Raji (cell line): ENCODE data around the gene ZNF397.

Source experiments
- POLR2A ChIP-seq: IDR thresholded peaks from 2 replicates; pipeline ENCODE4 v1.6.1; 2011; ENCODE audit warnings: low read depth, low read length, control low read depth; ENCODE audit not compliant: insufficient read depth

ZNF397 gene

GRCh38 chr18:35240664-35241447 lies at the start of gene ZNF397:
Gene ZNF397, plus strand, starts transcription at chr18:35241034. Its CDS starts 1,437 bp downstream, at chr18:35242471.
- peak; percentile 85 for TF ChIP-seq POLR2A

- TF ChIP-seq POLR2A: no peak
Measured at GRCh38 chr18:35191698-35192025, 49.2 kb upstream of the ZNF397 start.

GRCh38 chr18:35192415-35192814 lies 48.4 kb upstream of the ZNF397 start:
- no peak for TF ChIP-seq POLR2A

GRCh38 chr18:35193316-35193715 lies 47.5 kb upstream of the ZNF397 start:
- TF ChIP-seq POLR2A: no peak

- no peak for TF ChIP-seq POLR2A
Measured at GRCh38 chr18:35197296-35197695, 43.5 kb upstream of the ZNF397 start.

- no peak for TF ChIP-seq POLR2A
Measured at GRCh38 chr18:35201256-35201931, 39.4 kb upstream of the ZNF397 start.

GRCh38 chr18:35203067-35203466 lies 37.8 kb upstream of the ZNF397 start:
- no peak for TF ChIP-seq POLR2A

- no peak for TF ChIP-seq POLR2A
Measured at GRCh38 chr18:35205199-35205712, 35.6 kb upstream of the ZNF397 start.

- TF ChIP-seq POLR2A: no peak
Measured at GRCh38 chr18:35215026-35215425, 25.8 kb upstream of the ZNF397 start.

GRCh38 chr18:35220424-35220823 lies 20.4 kb upstream of the ZNF397 start:
- TF ChIP-seq POLR2A: no peak

GRCh38 chr18:35223797-35224196 lies 17.0 kb upstream of the ZNF397 start:
- TF ChIP-seq POLR2A: no peak

- no peak for TF ChIP-seq POLR2A
Measured at GRCh38 chr18:35227254-35227653, 13.6 kb upstream of the ZNF397 start.

GRCh38 chr18:35231052-35231451 lies 9.8 kb upstream of the ZNF397 start:
- no peak for TF ChIP-seq POLR2A

GRCh38 chr18:35236571-35237363 lies 4.1 kb upstream of the ZNF397 start:
- no peak for TF ChIP-seq POLR2A

- no peak for TF ChIP-seq POLR2A
Measured at GRCh38 chr18:35239314-35239713, 1.5 kb upstream of the ZNF397 start.

- TF ChIP-seq POLR2A: no peak
Measured at GRCh38 chr18:35241448-35241804, 592 bp downstream of the ZNF397 start.
